Measurements from ENCODE around the gene MYO18B. TPM values are rescaled to one million over a fixed set of nuclear protein-coding genes. Genes with fewer than 3 reads are reported as not detected.

The MYO18B gene
- total and polyA plus RNA-seq, 2 of the 4 experiments (the other 2 are of a cell fraction) = under 0.01 TPM; not detected in 1

- ATAC-seq (ENCODE audit: low read depth) (no peak), DNase-seq (no peak)
- Histone ChIP-seq H3K14ac (replicated peaks; ENCODE audit: low read depth, low read length) (no peak overlapping the region), H2BK120ac (ENCODE audit: low read depth, low read length) (no peak overlapping the region), H4K8ac (ENCODE audit: low read depth in 2 of 2, low read length in 2 of 2) (no peak overlapping the region), H3K4ac (ENCODE audit: low read depth, low read length) (no peak overlapping the region), H3K18ac (ENCODE audit: low read depth, low read length) (no peak overlapping the region), H3K23ac (ENCODE audit: low read depth, low read length) (no peak overlapping the region), H3K4me2 (ENCODE audit: low read depth, low read length) (no peak overlapping the region), H2AK5ac (ENCODE audit: low read depth, low read length) (no peak overlapping the region), H4K20me1 (ENCODE audit: insufficient read depth, low read length) (no peaks in the 10 kb centered on the region), H4K91ac (ENCODE audit: insufficient read depth, low read depth, low read length) (no peak overlapping the region), H3K36me3 (ENCODE audit: control insufficient read depth, insufficient read depth, low read length) (no peaks in the 10 kb centered on the region), H3K27me3 (ENCODE audit: control insufficient read depth, insufficient read depth, low read length) (no peaks in the 10 kb centered on the region), H2BK20ac (ENCODE audit: low read depth, low read length) (no peak overlapping the region), H3K9me3 (ENCODE audit: control insufficient read depth, insufficient read depth, low read length) (peaks cover 20% of the 10 kb centered on the region), H2BK5ac (ENCODE audit: low read depth, low read length, poor library complexity, severe bottlenecking) (no peak overlapping the region), H3K9me1 (ENCODE audit: insufficient read depth, low read length) (no peaks in the 10 kb centered on the region), H3K9ac (ENCODE audit: low read depth, low read length) (no peak overlapping the region), H2BK15ac (ENCODE audit: low read depth, low read length) (no peak overlapping the region), H3K27ac (ENCODE audit: insufficient read depth, low read length) (no peak overlapping the region), H2AFZ (replicated peaks; ENCODE audit: low read length, poor library complexity) (no peak overlapping the region), H3K4me3 (ENCODE audit: insufficient read depth, low read depth, low read length) (no peak overlapping the region), H3K79me1 (ENCODE audit: low read depth in 1 of 2, low read length in 2 of 2) (no peaks in the 10 kb centered on the region), H2AK9ac (replicated peaks; ENCODE audit: low read depth, low read length, poor library complexity) (no peak overlapping the region), H4K5ac (ENCODE audit: low read depth, low read length) (no peak overlapping the region), H3K4me1 (ENCODE audit: control insufficient read depth, insufficient read depth, low read length) (no peaks in the 10 kb centered on the region), H3K56ac (ENCODE audit: extremely low read depth, insufficient read depth, low read length) (no peak overlapping the region)
- no TSS peak for BruUV-seq (replicated peaks)
- CTCF ChIA-PET = no interaction called here
- in situ Hi-C loops (cut with MboI; ENCODE audit: low sequenced_read_pairs) = no loop called here
- POLR2A ChIA-PET (ENCODE audit: unreplicated experiment) = no interaction called here
- dilution Hi-C loops (cut with HindIII; ENCODE audit: low sequenced_read_pairs, unreplicated experiment) = no loop called here
- intact Hi-C loops (cut with micrococcal nuclease) = no loop called here
- WGBS, 2 experiments (ENCODE audit: extremely low coverage in 2 of 2, insufficient read length in 1 of 2) = 40% methylated on average over 4 of the region's 12 CpGs; no CpG with 5 or more reads in 1 of the 2 experiments
- TF ChIP-seq MAZ (IDR thresholded peaks at IDR 0.05; ENCODE audit: borderline replicate concordance, low read depth, low read length) = no peak
These were observed 250.3 kb downstream of the MYO18B start for GRCh38 chr22:25992331-25992730.
